Duodenal mucosa (tissue), 2 donors: Measurements from ENCODE around the gene NKX2-4.
"Not testable (repeated sequence)": the region's sequence is repeated elsewhere in the genome, so short reads cannot be mapped to it uniquely, and the experiment has no call there.

ENCODE experiments used
- H3K27ac ChIP-seq: one replicate; pipeline ENCODE4 v1.7.0; 2013; ENCODE audit warnings: low read depth, low read length
- H3K27me3 ChIP-seq, 2 donors: one replicate each; pipeline ENCODE4 v1.7.0; 2013; ENCODE audit warnings: low read length in 2 of 2, control low read depth in 1 of 2; ENCODE audit not compliant: insufficient read depth in 2 of 2, control insufficient read depth in 1 of 2
- H3K36me3 ChIP-seq, 2 donors: one replicate each; pipeline ENCODE4 v1.7.0; 2013; ENCODE audit warnings: low read length in 2 of 2, control low read depth in 1 of 2; ENCODE audit not compliant: insufficient read depth in 2 of 2, control insufficient read depth in 1 of 2
- H3K4me1 ChIP-seq, 2 donors: one replicate each; pipeline ENCODE4 v1.7.0; 2013; ENCODE audit warnings: low read length in 2 of 2, control low read depth in 1 of 2; ENCODE audit not compliant: insufficient read depth in 2 of 2, control insufficient read depth in 1 of 2
- H3K4me3 ChIP-seq, 2 donors: one replicate each; pipeline ENCODE4 v1.7.0; 2013; ENCODE audit warnings: low read length in 2 of 2, low read depth in 1 of 2
- H3K9ac ChIP-seq, 2 donors: one replicate each; pipeline ENCODE4 v1.7.0; 2013; ENCODE audit warnings: low read length in 2 of 2, low read depth in 1 of 2
- H3K9me3 ChIP-seq, 2 donors: one replicate each; pipeline ENCODE4 v1.7.0; 2013; ENCODE audit warnings: low read length in 2 of 2, control low read depth in 1 of 2; ENCODE audit not compliant: control insufficient read depth in 1 of 2

NKX2-4 gene

GRCh38 chr20:21397341-21398108 lies at the start of gene NKX2-4:
Gene NKX2-4 (minus strand): TSS chr20:21397526. CDS start chr20:21397399, 127 bp downstream.
- no peak within 1 kb of the TSS for H3K9ac ChIP-seq
- H3K4me1 ChIP-seq = no peaks in the 10 kb centered on the region
- no peak within 1 kb of the TSS for H3K4me3 ChIP-seq
- H3K27me3 ChIP-seq = peaks cover 65 to 84% of the 10 kb centered on the region in 2 donors
- H3K9me3 ChIP-seq = no peaks in the 10 kb centered on the region
- H3K36me3 ChIP-seq = no peaks in the 10 kb centered on the region
- H3K27ac ChIP-seq = no peak within 1 kb of the TSS

DNA sequence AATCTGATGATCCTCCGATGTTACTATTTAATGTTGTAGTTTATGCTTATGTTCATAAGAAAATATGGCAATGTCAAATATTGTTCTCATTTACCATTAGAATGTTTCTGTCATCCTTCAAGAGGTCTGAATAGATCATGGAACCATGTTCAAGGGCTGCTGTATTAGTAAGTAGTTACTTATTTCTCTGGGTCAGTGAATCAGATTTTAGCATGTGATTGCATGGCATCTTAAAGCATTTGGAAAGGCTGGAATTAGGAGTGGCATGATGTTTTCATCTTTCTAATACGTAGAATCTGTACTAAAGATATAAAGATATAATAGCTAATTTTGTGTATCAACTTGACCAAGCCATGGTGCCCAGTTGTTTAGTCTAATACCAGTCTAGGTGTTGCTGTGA lies 40.5 kb upstream of the NKX2-4 start:
- Histone ChIP-seq H3K27me3 (peaks cover 0 to 3% of the 10 kb centered on the region in 2 donors), H3K4me1 (no peaks in the 10 kb centered on the region), H3K9me3 (no peaks in the 10 kb centered on the region), H3K27ac (no peak overlapping the region), H3K4me3 (no peak overlapping the region), H3K36me3 (no peaks in the 10 kb centered on the region), H3K9ac (no peak overlapping the region)

DNA sequence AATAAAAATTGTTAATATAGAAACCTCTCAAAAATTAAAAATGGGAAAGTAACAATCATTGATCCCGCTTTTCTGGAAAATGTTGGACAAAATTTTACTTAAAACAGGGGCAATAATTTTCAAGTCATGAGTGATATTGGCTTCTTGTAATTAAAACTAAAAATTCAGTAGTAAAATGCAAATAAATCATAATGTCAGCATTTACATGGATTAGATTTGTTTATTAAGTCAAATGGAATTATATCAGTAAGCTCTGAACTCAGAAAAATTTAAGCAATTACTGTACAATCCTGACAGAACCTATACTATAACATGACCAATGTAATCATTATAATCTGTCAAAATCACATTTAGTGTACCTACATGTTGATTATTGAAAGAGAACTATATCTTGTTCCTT lies 39.9 kb upstream of the NKX2-4 start:
- Histone ChIP-seq H3K4me3 (no peak overlapping the region), H3K36me3 (no peaks in the 10 kb centered on the region), H3K9me3 (no peaks in the 10 kb centered on the region), H3K27me3 (peaks cover 0 to 3% of the 10 kb centered on the region in 2 donors), H3K4me1 (no peaks in the 10 kb centered on the region), H3K27ac (no peak overlapping the region), H3K9ac (no peak overlapping the region)

GRCh38 chr20:21436205-21436604 lies 38.9 kb upstream of the NKX2-4 start:
- Histone ChIP-seq H3K27me3 (no peaks in the 10 kb centered on the region), H3K36me3 (no peaks in the 10 kb centered on the region), H3K9ac (no peak overlapping the region), H3K9me3 (no peaks in the 10 kb centered on the region), H3K4me1 (no peaks in the 10 kb centered on the region), H3K27ac (no peak overlapping the region), H3K4me3 (no peak overlapping the region)

DNA sequence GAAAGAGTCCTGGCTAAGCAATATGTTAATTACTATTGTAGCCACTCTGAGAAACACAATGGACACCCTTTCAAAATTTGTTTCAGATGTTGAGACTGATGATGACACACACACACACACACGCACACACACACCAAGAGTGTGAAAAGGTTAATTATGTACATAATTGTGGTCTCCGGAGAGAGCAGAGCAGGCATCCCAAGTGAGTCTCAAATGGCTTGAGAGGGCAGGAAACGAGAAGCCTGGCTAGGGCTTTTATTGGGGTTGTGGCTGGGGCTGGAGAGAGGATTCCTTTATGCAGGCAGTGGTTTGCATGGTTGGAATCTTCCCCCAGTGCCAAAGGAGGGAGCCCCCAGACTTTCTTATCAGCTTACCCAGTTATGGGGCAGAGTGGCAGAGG lies 38.2 kb upstream of the NKX2-4 start:
- Histone ChIP-seq H3K4me1 (no peaks in the 10 kb centered on the region), H3K9me3 (no peaks in the 10 kb centered on the region), H3K27me3 (peaks cover 0 to under 1% of the 10 kb centered on the region in 2 donors), H3K9ac (no peak overlapping the region), H3K36me3 (no peaks in the 10 kb centered on the region), H3K4me3 (no peak overlapping the region), H3K27ac (no peak overlapping the region)

DNA sequence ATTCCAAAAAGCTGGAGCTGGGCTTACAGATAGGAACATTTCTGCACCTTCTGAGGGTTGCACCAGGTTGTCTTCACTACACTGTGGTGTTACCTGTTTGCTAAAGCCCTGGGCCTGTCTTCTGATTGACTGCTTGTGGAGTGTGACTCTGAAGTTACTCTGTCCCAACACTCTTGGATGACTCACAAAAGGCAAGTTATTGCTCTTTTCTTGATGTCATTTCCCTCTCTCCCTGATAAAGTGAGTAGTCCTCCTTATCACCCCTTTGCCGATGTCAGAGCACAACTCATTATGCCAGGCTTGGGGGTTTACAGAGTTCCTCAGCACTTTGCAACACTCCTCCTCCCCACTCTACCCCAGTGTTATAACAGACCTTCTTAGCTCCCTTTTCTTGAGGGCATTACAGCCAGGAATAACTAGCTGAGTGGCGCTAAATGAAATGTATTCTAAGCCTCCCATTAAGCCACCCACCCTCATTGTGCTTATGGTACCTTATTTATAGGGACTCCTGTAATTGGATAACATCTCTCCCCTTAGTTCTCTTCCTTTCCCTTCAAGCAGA lies 36.1 kb upstream of the NKX2-4 start:
- no peak overlapping the region for H3K4me3 ChIP-seq
- no peak overlapping the region for H3K9ac ChIP-seq
- H3K4me1 ChIP-seq = no peaks in the 10 kb centered on the region
- no peaks in the 10 kb centered on the region for H3K36me3 ChIP-seq
- no peaks in the 10 kb centered on the region for H3K9me3 ChIP-seq
- peaks cover 0 to 3% of the 10 kb centered on the region in 2 donors for H3K27me3 ChIP-seq
- H3K27ac ChIP-seq = no peak overlapping the region

DNA sequence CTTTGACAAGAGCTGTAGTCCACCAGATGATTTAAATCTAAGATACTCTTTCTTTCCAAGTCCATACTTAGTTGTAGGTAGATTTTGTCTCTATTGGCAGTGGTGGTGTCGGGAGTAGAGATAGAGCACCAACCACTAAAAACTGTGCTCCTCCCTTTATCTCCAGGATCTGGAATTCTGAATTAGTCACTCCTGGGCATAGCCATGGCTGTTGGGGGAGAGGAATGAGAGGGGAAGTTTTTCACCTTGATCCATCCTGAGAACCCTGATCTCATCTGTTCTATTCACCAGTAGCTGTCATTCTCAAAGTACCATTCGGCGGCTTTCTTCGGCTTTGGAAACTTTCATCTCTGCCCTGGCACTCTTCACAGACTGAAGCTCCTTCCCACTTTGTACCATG lies 35.6 kb upstream of the NKX2-4 start:
- Histone ChIP-seq H3K27ac (no peak overlapping the region), H3K27me3 (peaks cover 0 to 3% of the 10 kb centered on the region in 2 donors)

GRCh38 chr20:21430020-21430419 lies 32.7 kb upstream of the NKX2-4 start:
- Histone ChIP-seq H3K27ac (no peak overlapping the region), H3K27me3 (peaks cover 0 to 3% of the 10 kb centered on the region in 2 donors), H3K9me3 (peaks cover 2 to 3% of the 10 kb centered on the region in 2 donors), H3K4me1 (no peaks in the 10 kb centered on the region), H3K36me3 (no peaks in the 10 kb centered on the region), H3K9ac (no peak overlapping the region), H3K4me3 (no peak overlapping the region)

More for the DNA sequence above, 35.6 kb upstream of the NKX2-4 start:
- H3K4me1 ChIP-seq = no peaks in the 10 kb centered on the region
- no peak overlapping the region for H3K9ac ChIP-seq
- H3K36me3 ChIP-seq = no peaks in the 10 kb centered on the region
- no peak overlapping the region for H3K4me3 ChIP-seq
- H3K9me3 ChIP-seq = no peaks in the 10 kb centered on the region

- no peaks in the 10 kb centered on the region for H3K36me3 ChIP-seq
- H3K27me3 ChIP-seq = no peaks in the 10 kb centered on the region
- no peak overlapping the region for H3K4me3 ChIP-seq
- no peak overlapping the region for H3K27ac ChIP-seq
- no peaks in the 10 kb centered on the region for H3K4me1 ChIP-seq
- H3K9ac ChIP-seq = no peak overlapping the region
- peaks cover 12 to 14% of the 10 kb centered on the region in 2 donors for H3K9me3 ChIP-seq
These were observed 27.5 kb upstream of the NKX2-4 start for GRCh38 chr20:21424846-21425245.

GRCh38 chr20:21423712-21424111 lies 26.4 kb upstream of the NKX2-4 start:
- H3K9ac ChIP-seq, H3K4me3 ChIP-seq, H3K36me3 ChIP-seq, H3K27me3 ChIP-seq, H3K27ac ChIP-seq, H3K4me1 ChIP-seq: not testable (repeated sequence)
- H3K9me3 ChIP-seq = peaks cover 12 to 14% of the 10 kb centered on the region in 2 donors
